DND-41 (cell line): ENCODE results near the gene MYO5A.
"Not testable (repeated sequence)": the region's sequence is repeated elsewhere in the genome, so short reads cannot be mapped to it uniquely, and the experiment has no call there.

Experiments
- ATAC-seq: fragments of 200-7000 bp; cut with Tn5 transposase; 3 replicates; pipeline ENCODE4 v1.9.1; 2021; ENCODE audit warnings: low read depth; ENCODE audit not compliant: insufficient read depth
- DNase-seq: peaks from one replicate; pipeline ENCODE4 v3.0.0-alpha.2; 2020
- H2AFZ ChIP-seq: 2 replicates; pipeline ENCODE4 v1.6.0; 2012; ENCODE audit warnings: low read depth, low read length
- H3K27ac ChIP-seq: 2 replicates; pipeline ENCODE4 v1.5.1; 2012; ENCODE audit warnings: low read length, inconsistent platforms
- H3K27me3 ChIP-seq: fragments of 200-600 bp; sonication (generic); 2 replicates; pipeline ENCODE4 v1.6.0; 2012; ENCODE audit warnings: low read length, mild to moderate bottlenecking, inconsistent platforms; ENCODE audit not compliant: insufficient read depth, poor library complexity
- H3K36me3 ChIP-seq: 2 replicates; pipeline ENCODE4 v1.5.1; 2012; ENCODE audit warnings: low read length, inconsistent platforms; ENCODE audit not compliant: insufficient read depth
- H3K4me1 ChIP-seq: 2 replicates; pipeline ENCODE4 v1.5.1; 2012; ENCODE audit warnings: mild to moderate bottlenecking, low read length; ENCODE audit not compliant: insufficient read depth
- H3K4me2 ChIP-seq: 2 replicates; pipeline ENCODE4 v1.6.0; 2012; ENCODE audit warnings: mild to moderate bottlenecking, moderate library complexity, low read length, inconsistent platforms; ENCODE audit not compliant: insufficient read depth
- H3K4me3 ChIP-seq, 2 experiments: fragments of 200-600 bp in 1 of 2; shearing (Covaris generic) in 1 of 2; 2 replicates each; pipeline ENCODE4 v1.5.1; 2012 to 2016; ENCODE audit warnings: inconsistent platforms in 2 of 2, low read length in 2 of 2, mild to moderate bottlenecking in 2 of 2, low read depth in 1 of 2, moderate library complexity in 1 of 2
- H3K79me2 ChIP-seq: 2 replicates; pipeline ENCODE4 v1.6.0; 2012; ENCODE audit warnings: low read length, inconsistent platforms; ENCODE audit not compliant: insufficient read depth
- H3K9ac ChIP-seq: 2 replicates; pipeline ENCODE4 v1.6.0; 2012; ENCODE audit warnings: low read depth, mild to moderate bottlenecking, inconsistent platforms, low read length, moderate library complexity
- H3K9me3 ChIP-seq: 2 replicates; pipeline ENCODE4 v1.5.1; 2012; ENCODE audit warnings: low read length, moderate library complexity, mild to moderate bottlenecking, inconsistent platforms; ENCODE audit not compliant: insufficient read depth, severe bottlenecking
- H4K20me1 ChIP-seq: 2 replicates; pipeline ENCODE4 v1.6.0; 2012; ENCODE audit warnings: low read length; ENCODE audit not compliant: insufficient read depth
- EZH2 ChIP-seq: IDR thresholded peaks from 3 replicates; pipeline ENCODE4 v1.6.1; 2012; ENCODE audit warnings: borderline replicate concordance, low read depth, mild to moderate bottlenecking, moderate library complexity, low read length, inconsistent platforms; ENCODE audit not compliant: severe bottlenecking
- TF ChIP-seq, protein P1 (sequence below): IDR thresholded peaks from 2 replicates; pipeline ENCODE4 v1.5.1; 2012; ENCODE audit warnings: borderline replicate concordance, low read length, moderate library complexity, mild to moderate bottlenecking; ENCODE audit not compliant: poor library complexity, severe bottlenecking; ENCODE audit errors: extremely low read depth

The MYO5A gene

DNA sequence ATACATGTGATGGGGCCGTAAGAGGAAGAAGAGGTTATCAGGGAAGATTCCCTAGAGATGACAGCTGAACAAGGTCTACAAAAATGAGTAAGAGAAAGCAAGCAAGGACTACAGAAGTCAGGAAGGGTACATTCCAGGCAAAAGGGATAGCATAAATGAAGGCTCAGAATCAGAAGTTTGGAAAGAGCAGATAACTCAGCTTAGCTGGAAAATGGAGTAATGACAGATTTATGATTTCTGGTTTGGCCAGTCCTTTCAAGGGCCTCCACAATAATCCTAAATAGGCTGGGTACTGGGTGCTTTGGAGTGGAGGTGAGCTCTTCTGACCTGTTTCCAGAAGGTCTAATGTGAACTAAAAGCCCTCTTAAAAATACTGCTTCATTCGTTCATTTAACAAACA, 110.7 kb downstream of the MYO5A start:
- no peak overlapping the region for H2AFZ ChIP-seq
- H3K9me3 ChIP-seq: no peaks in the 10 kb centered on the region
- H3K4me1 ChIP-seq: no peaks in the 10 kb centered on the region
- H3K36me3 ChIP-seq: no peaks in the 10 kb centered on the region
- TF ChIP-seq, protein P1, sequence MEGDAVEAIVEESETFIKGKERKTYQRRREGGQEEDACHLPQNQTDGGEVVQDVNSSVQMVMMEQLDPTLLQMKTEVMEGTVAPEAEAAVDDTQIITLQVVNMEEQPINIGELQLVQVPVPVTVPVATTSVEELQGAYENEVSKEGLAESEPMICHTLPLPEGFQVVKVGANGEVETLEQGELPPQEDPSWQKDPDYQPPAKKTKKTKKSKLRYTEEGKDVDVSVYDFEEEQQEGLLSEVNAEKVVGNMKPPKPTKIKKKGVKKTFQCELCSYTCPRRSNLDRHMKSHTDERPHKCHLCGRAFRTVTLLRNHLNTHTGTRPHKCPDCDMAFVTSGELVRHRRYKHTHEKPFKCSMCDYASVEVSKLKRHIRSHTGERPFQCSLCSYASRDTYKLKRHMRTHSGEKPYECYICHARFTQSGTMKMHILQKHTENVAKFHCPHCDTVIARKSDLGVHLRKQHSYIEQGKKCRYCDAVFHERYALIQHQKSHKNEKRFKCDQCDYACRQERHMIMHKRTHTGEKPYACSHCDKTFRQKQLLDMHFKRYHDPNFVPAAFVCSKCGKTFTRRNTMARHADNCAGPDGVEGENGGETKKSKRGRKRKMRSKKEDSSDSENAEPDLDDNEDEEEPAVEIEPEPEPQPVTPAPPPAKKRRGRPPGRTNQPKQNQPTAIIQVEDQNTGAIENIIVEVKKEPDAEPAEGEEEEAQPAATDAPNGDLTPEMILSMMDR: no peak
- H3K4me2 ChIP-seq: no peak overlapping the region
- no peak for DNase-seq
- no peak overlapping the region for H3K9ac ChIP-seq
- no peaks in the 10 kb centered on the region for H3K27me3 ChIP-seq
- no peak for ATAC-seq
- H3K79me2 ChIP-seq: no peaks in the 10 kb centered on the region
- no peaks in the 10 kb centered on the region for H4K20me1 ChIP-seq
- H3K4me3 ChIP-seq: no peak overlapping the region
- H3K27ac ChIP-seq: no peak overlapping the region

DNA sequence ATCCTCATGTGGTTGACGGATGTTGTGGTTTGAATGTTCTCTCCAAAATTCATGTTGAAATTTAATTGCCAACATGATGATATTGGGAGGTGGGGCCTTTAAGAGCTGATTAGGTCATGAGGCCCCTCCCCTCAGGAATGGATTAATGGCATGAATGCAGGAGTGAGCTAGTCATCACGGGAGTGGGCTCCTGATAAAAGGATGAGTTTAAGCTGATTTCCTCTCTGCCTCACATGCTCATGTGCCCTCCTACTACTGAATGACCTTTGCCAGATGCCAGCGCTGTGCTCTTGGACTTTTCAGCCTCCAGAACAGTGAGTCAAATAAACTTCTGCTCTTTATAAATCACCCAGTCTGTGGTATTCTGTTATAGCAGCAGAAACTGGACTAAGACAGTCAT, 111.2 kb downstream of the MYO5A start:
- Histone ChIP-seq H4K20me1 (no peaks in the 10 kb centered on the region), H3K4me1 (no peaks in the 10 kb centered on the region), H3K27ac (no peak overlapping the region), H3K4me2 (no peak overlapping the region), H3K27me3 (no peaks in the 10 kb centered on the region), H2AFZ (no peak overlapping the region), H3K4me3 (no peak overlapping the region), H3K79me2 (no peaks in the 10 kb centered on the region), H3K9ac (no peak overlapping the region), H3K9me3 (no peaks in the 10 kb centered on the region), H3K36me3 (no peaks in the 10 kb centered on the region)
- TF ChIP-seq, protein P1: no peak
- no peak for TF ChIP-seq EZH2
- DNase-seq (no peak), ATAC-seq (no peak)

DNA sequence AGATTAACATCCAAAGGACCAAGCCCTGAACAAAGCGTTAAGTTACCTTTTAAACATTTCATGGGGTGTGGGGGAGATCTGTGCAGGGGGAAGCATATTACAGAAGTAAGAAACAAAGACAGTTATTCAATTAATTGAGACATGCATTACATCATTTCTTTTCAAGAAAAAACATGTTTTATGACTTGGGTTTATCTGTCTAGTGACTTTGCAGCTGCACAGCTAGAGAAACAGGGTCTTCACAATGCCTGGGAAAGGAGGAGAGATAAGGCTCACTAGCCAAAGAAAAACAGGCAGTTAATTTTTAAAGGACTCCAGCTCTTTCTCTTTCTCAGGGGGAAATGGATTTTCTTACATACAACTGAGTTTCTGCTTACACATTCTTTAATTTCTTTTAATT, 112.1 kb downstream of the MYO5A start:
- not testable (repeated sequence) for ATAC-seq, DNase-seq, H3K4me2 ChIP-seq, H3K79me2 ChIP-seq, H3K36me3 ChIP-seq, H2AFZ ChIP-seq, H3K4me1 ChIP-seq, H3K4me3 ChIP-seq, H3K27me3 ChIP-seq, H3K9me3 ChIP-seq, H4K20me1 ChIP-seq, H3K27ac ChIP-seq, H3K9ac ChIP-seq

DNA sequence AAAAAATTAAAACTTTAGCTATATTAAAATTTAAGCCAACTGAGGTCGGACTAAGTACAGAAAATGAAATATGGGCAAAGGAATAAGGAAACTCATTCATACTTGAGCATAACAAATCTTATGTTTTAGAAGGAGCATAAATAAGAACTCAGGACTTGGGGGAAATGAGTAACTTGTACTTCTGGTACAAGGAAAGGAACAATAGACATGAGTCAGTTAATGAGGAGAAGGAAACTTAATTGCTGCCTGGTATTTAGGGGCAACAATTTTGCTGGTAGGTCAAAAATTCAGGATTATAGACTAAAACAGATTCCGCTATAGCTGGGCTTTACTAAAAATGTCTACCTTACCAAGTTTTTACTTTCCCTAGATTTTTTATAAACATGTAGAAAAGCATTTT, 113.1 kb downstream of the MYO5A start:
- no peak overlapping the region for H3K4me2 ChIP-seq
- no peaks in the 10 kb centered on the region for H3K79me2 ChIP-seq
- DNase-seq: no peak
- H3K9ac ChIP-seq: no peak overlapping the region
- no peak for ATAC-seq
- no peaks in the 10 kb centered on the region for H3K36me3 ChIP-seq
- H3K27me3 ChIP-seq: no peaks in the 10 kb centered on the region
- H3K4me1 ChIP-seq: no peaks in the 10 kb centered on the region
- H2AFZ ChIP-seq: no peak overlapping the region
- no peaks in the 10 kb centered on the region for H4K20me1 ChIP-seq
- no peak overlapping the region for H3K27ac ChIP-seq
- no peaks in the 10 kb centered on the region for H3K9me3 ChIP-seq
- H3K4me3 ChIP-seq: no peak overlapping the region
- TF ChIP-seq, protein P1: no peak
- TF ChIP-seq EZH2: no peak
